HEK293 (cell line): ENCODE measurements around the gene ANGPTL8.

Experiments used
- CTCF ChIP-seq: fragments of 450-650 bp; formaldehyde crosslinking; IDR thresholded peaks from 2 replicates; pipeline ENCODE4 v1.5.1; 2016; ENCODE audit warnings: missing biosample characterization, missing genetic modification characterization
- HOXA7 ChIP-seq: sonication (generic); formaldehyde crosslinking; IDR thresholded peaks from 2 replicates; pipeline ENCODE4 v1.8.1; 2022; ENCODE audit warnings: missing genetic modification reagents, borderline replicate concordance

GRCh38 chr19:11252665-11253355, 13.4 kb downstream of the ANGPTL8 start:
- TF ChIP-seq CTCF (no peak), HOXA7 (CRISPR knock-in tag) (no peak)
